HG03469 (cell line): ENCODE data around the gene PCNX2.

Experiments
- ATAC-seq: cut with Tn5 transposase; IDR thresholded peaks from one replicate; pipeline ENCODE4 v1.9.1; 2021; ENCODE audit warnings: mild to moderate bottlenecking, moderate library complexity, moderate number of reproducible peaks; ENCODE audit not compliant: unreplicated experiment

PCNX2 gene

GRCh38 chr1:233316473-233316872 is 20.9 kb upstream of the PCNX2 start:
- ATAC-seq = no peak

DNA sequence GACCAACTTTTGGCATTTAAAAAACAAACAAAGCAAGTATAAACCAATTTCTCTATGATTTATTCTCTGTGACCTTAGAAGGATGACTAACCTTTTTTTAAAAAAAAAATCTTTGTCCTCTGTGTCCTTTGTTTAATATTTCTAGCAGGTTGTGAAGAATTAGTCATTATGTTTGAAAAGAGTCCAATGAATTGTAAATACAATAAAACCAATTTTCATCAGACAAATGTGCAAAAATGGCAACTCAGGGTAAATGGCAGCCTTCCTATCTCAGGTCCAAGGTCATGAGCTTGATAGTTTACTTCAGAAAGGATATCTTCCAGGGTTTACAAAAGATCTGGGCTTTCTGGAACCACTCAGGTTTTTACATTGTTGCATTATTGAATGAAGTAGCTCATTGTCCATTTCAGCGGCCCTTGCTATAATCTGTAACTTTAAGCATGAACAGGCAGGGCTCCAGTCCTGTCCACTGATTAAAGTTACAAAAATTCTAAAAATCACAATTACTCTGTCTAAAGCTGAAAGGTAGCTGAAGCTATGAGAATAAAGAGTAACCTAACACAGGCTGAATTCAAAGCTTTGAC is 20.3 kb upstream of the PCNX2 start:
- no peak for ATAC-seq

- no peak for ATAC-seq
Measured at GRCh38 chr1:233313434-233314155, 18.1 kb upstream of the PCNX2 start.

DNA sequence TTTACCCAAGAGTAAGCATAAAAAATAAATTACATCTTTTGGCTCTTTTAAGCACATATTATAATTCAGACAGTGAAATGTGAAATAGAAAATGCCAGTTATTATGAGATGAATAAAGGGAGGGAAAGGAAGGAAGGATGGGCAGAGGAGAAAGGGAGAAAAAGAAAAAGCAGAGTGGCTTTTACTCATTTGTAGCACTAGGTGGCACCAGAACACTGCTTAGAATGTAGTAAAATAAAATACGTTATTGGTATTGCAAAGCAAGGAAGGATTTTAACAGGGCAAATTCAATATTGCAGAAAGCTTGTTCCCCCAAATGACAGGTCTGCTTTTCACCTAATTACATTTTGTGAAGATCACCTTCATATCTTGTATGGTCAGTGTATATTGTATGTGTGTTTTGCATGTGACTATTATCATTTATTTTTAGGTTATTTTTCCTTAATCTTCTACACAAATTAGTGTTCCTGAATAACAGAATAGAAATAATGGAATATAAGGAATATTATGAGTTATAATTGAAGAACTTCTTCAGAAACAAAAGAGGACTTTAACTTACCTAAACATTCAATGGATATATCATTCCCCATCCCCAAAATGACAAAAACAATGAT is 9.1 kb upstream of the PCNX2 start:
- no peak for ATAC-seq

- ATAC-seq = no peak
Measured at GRCh38 chr1:233300326-233300725, 4.8 kb upstream of the PCNX2 start.

DNA sequence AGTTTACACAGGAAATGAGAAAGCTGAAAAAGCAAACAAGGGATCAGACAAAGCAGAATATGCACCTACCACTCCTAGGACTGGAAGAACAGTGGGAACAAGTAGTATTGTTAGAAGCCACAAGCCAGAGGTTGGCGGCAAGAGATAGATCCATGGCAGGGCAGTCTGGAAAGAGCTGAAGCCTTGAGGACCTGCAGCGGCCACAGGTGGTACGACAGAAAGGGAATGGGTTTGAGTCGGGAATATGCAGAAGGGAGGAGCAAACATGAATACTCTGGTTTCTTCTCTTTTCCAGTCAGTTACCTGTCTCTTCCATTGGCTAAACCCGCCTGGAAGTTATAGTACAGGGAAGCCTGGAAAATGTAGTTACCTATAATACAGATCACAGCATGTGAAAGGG is 3.9 kb upstream of the PCNX2 start:
- ATAC-seq = no peak

- ATAC-seq = no peak
Measured at GRCh38 chr1:233295975-233296322, 424 bp upstream of the PCNX2 start.

DNA sequence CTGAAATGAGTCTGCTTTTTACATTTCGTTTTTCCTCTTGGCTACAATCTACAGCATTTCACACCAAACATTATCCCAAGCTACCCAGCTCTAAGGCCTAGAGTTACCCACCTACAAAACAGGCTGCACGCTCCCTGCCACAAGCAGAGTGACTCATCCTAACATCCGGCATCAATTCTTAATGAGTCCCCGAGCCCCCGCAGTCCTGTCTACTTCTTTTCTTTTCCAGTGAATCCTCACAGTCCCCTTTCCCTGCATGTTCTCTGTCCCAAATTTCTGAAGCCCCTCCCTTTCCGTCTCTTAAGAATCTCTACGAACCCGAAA is 650 bp downstream of the PCNX2 start:
- ATAC-seq = no peak

DNA sequence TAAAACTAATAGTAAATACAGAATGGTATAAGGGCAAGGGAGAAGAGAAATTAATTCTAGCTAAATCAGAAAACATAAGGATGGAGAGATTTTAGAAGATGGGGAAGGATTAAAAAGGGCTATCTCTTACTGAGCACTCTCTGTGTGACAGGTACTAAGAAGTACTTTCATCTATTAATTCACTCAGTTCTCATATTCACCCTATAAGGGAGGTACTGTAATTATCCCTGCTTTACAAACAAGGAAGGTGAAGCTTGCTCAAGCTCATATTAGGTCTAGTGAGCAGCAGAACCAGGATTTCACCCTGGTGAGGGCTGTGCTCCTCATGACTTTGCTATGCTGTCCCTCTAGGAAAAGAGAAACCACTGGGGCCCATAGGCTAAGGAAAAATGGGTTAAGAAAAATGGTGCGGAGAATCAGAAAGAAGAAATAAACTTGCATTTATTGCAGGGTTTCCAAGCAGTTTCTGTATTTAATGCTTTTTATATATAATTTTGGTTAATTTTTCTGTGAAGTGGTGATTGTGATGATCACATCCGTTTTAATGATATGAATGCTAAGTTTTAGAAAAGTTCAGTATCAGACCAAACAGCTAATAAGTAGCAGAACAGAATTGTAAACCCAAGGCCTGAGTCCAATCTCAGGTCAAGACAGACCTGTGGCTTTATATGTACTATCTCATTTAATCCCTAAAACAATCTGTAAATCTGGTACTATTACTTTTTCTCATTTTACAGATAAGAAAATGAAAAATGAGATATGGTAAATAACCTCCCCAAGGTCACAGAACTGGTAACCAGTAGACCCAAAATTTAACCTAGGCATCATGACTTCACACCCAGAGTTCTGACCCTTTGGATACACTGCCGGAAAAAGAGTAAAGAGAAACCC is 1.7 kb downstream of the PCNX2 start:
- ATAC-seq = no peak

DNA sequence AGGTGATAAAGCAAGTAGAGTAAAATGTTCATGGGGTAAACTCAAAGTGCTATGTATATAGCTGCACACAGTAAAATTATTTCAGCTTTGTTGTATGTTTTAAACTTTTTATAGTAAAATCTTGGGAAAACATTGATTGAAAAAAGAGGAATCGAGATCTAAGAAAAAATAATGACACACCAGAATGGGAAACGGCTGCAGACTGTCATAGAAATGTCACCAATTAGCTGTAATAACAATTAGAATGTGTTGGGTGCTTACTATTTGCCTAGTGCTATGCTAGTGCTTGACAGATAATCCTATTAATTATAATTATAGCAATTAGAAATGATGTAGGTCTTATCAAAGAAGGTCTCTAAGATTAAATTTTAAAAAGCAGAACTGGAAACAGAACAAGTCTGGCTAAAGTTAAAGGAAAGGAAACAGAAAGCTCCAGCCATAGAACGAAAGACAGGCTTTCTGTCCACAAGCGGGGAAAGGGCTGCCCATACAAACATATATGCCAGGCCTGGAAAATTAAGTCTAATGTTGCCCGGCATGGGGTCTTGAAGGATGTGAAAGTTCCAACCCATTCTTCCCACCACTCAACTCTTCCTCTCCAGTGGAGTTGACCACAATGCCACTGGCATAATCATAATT is 5.0 kb downstream of the PCNX2 start:
- ATAC-seq = no peak

- no peak for ATAC-seq
Measured at GRCh38 chr1:233289676-233290075, 5.8 kb downstream of the PCNX2 start.

DNA sequence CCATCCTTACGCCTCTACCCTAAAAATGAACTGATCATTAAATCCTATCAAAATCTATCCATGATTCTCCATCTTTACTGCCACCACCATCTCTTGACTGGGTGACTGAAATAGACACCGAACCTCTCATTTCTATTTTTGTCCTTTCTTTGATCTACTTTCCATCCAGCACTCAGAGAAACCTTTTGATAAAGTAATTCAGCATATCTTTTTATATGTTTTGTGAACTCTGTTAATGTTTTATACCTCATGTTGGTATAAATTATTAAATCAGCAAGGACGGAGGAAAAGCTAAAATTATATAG is 13.0 kb downstream of the PCNX2 start:
- no peak for ATAC-seq

DNA sequence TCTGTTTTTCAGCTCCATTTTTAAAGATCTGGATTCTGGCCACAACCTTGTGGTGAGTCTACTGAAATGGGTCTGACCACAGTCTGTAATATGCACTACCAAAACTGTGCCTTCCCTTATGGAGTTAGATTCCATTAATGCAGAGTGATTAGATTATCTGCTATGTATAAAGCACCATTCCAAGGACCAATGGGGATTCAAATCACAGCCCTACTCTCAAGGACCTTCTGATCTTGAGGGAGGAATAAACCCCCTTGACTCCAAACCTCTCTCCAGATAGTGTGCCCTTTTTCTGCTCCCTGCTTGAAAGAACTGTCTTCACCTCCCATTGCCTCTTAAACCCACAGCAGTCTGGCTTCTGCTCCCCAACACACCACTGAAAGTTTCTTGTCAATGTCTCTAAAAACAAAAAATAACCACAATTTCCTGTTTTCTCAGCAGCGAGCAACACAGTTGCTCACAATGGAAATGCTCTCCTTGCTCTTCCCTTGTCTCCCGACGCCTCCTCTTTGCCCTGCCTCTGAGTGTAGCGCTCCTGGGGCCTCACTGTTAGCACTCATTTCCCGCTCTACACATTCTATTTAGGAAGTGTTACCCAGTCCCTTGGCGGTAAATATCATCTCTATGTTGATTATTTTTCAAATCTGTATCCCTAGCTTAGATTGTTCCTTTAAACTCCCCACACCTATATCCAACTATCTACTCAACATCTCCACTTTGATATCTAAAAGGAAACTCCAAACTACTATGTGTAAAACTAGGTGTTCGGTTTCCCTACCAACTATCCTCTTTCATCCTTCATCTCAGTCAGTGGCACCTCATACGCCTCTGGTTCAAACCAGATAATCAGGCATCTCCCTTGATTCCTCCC is 13.6 kb downstream of the PCNX2 start:
- peak; percentile 89 for ATAC-seq

DNA sequence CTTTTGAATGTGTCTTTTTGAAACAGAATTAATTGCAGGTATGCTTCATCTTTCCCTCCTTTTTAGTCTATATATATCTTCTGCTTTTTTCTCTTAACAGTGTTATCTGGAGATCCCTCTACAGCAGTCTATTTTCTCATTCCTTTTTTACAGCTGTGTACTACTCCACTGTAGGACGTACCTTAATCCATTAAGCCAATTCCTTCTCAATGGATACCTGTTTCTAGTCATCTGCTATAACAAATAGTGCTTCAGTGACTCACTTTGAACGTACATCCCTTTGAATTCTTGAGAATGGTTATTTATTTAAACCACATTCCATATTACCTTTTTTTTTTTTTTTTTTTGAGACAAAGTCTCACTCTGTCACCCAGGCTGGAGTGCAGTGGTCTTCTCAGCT is 15.6 kb downstream of the PCNX2 start:
- ATAC-seq = no peak

DNA sequence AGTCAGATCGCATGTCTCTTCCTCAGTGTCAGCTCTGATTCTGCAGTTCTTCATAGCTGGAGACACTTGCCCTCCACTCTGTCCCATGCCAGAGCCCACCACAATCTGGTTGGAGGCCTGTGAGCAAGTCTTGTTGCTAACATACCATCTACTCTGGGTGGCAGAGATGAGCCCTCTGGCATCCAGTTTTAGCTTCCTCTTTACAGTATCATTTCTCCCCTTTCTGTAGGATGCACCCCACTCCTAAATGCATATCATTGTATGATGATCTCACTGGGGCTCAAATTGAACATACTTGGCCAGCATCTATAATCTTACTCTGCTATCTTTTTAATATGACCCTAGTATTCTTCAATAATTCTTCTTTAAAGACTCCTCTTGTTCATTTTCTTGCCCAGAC is 16.9 kb downstream of the PCNX2 start:
- no peak for ATAC-seq

DNA sequence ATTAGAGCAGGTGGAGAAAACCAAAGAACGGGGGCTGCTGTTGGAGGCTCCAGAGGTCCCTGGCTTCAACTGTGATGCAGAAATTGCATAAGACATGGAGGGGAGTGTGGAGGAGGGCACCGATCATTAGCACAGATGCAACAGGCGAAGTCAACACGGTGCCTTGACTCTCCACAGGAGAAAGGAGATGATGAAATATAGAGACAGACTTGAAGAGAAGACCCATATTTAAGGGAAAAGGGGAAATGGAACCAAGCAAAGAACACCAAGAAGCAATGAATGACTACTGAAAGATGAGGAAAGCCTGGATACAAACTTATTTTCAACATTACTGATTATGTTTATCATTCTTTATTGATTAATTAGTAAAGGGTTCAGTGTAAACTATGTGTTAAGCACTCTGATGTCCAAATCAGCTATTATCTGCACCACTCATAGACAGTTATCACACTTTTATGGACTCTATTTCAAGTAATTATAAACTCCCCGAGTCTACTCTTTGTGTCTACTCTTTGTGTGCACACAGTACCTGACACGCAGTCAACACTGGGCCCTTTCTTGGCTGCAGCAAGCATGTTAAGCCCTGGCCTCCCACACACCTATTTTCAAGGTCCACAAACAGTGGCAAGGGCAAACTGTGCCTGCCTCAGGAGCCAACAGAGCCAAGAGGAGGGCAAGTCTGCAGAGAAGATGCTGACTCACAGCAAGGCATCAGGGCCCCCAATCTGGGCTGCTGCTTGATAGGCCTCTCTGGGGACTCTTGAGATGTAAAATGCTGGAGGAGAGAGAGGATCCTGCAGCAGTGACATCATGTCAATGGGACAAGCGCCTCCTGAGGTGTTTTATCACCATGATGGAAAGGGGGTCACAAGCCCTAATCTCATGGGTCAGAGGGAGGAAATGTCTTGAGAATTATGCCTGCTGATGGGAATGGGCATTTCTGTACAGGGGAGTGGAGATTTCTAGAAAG is 17.6 kb downstream of the PCNX2 start:
- no peak for ATAC-seq

DNA sequence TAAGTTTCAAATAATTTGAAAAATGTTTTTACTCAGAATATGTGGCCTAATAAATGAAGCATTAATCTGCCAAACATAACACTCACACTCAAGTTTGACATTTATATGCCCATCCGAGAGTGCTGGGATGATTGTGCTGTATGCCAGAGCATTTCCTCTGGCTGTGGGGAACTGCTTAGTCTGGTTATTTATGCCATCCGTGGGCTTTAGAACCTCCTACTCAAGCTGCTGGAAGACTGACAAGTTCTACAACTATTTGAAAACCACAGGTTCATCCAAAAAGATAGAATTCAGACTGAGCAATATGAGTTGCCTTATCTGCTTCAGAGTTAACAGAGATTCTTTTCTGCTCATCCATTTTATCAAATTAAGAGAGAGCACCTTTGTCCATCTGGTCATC is 25.9 kb downstream of the PCNX2 start:
- ATAC-seq = no peak

GRCh38 chr1:233268389-233269022 is 27.0 kb downstream of the PCNX2 start:
- no peak for ATAC-seq

DNA sequence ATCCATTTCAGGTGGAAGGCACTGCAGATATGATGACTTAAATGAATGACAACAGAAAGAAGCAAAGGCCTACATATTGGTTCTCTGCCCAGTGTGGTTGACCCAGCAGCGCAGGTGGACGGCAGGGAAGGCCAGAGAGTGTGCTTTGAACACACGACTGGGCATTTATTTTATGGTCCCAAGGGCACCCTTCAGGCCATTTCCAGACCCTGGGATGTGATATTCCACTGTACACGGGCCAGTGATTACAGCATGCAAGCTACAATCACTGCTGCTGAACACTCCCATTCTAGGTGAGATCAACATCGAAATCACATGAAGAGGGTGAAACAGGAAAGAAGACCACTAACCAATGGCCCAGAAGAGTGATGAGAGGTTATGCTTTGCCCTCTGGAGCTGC is 33.8 kb downstream of the PCNX2 start:
- no peak for ATAC-seq
